Memory B cell (primary cell): ENCODE measurements around the gene RPS6KA1.

Experiments
- ATAC-seq: fragments of 150-1000 bp; cut with Tn5 transposase; 2 replicates; pipeline ENCODE4 v1.10.0; 2021; ENCODE audit warnings: low read depth, mild to moderate bottlenecking, moderate library complexity
- DNase-seq, 2 donors: peaks; one replicate each; pipeline ENCODE4 v3.0.0; 2022; ENCODE audit warnings: low spot score in 2 of 2
- H3K27ac Mint-ChIP-seq: one replicate; pipeline ENCODE4 v1.8.0; 2022; ENCODE audit warnings: mild to moderate bottlenecking, moderate library complexity, mixed read lengths
- H3K27me3 Mint-ChIP-seq: one replicate; pipeline ENCODE4 v1.8.0; 2022; ENCODE audit warnings: mixed read lengths
- H3K36me3 Mint-ChIP-seq: one replicate; pipeline ENCODE4 v1.8.0; 2022; ENCODE audit warnings: mild to moderate bottlenecking, mixed read lengths
- H3K4me1 Mint-ChIP-seq: one replicate; pipeline ENCODE4 v1.8.0; 2022; ENCODE audit warnings: mixed read lengths
- H3K4me3 Mint-ChIP-seq: one replicate; pipeline ENCODE4 v1.8.0; 2022; ENCODE audit warnings: mild to moderate bottlenecking, moderate library complexity, mixed read lengths
- H3K9me3 Mint-ChIP-seq: one replicate; pipeline ENCODE4 v1.8.0; 2022; ENCODE audit warnings: mixed read lengths

RPS6KA1 gene

GRCh38 chr1:26538480-26539412 lies 9.2 kb downstream of the RPS6KA1 start:
- H3K36me3 Mint-ChIP-seq: no peaks in the 10 kb centered on the region
- no peaks in the 10 kb centered on the region for H3K27me3 Mint-ChIP-seq
- peak overlapping the region; percentile 65 for H3K4me3 Mint-ChIP-seq
- H3K4me1 Mint-ChIP-seq: peaks cover 61% of the 10 kb centered on the region
- ATAC-seq (no peak), DNase-seq (no peak)
- no peaks in the 10 kb centered on the region for H3K9me3 Mint-ChIP-seq
- peak overlapping the region; percentile 79 for H3K27ac Mint-ChIP-seq

GRCh38 chr1:26539722-26540121 lies 10.2 kb downstream of the RPS6KA1 start:
- H3K9me3 Mint-ChIP-seq: no peaks in the 10 kb centered on the region
- H3K27me3 Mint-ChIP-seq: no peaks in the 10 kb centered on the region
- H3K4me3 Mint-ChIP-seq: no peak overlapping the region
- peaks cover 64% of the 10 kb centered on the region for H3K4me1 Mint-ChIP-seq
- ATAC-seq (no peak), DNase-seq (no peak)
- H3K36me3 Mint-ChIP-seq: no peaks in the 10 kb centered on the region
- H3K27ac Mint-ChIP-seq: no peak overlapping the region

GRCh38 chr1:26540351-26540750 lies 10.8 kb downstream of the RPS6KA1 start:
- peak overlapping the region; percentile 33 for H3K4me3 Mint-ChIP-seq
- peak overlapping the region; percentile 83 for H3K27ac Mint-ChIP-seq
- H3K4me1 Mint-ChIP-seq: peaks cover 62% of the 10 kb centered on the region
- DNase-seq: no peak
- ATAC-seq: no peak
- no peaks in the 10 kb centered on the region for H3K27me3 Mint-ChIP-seq
- no peaks in the 10 kb centered on the region for H3K36me3 Mint-ChIP-seq
- no peaks in the 10 kb centered on the region for H3K9me3 Mint-ChIP-seq

DNA sequence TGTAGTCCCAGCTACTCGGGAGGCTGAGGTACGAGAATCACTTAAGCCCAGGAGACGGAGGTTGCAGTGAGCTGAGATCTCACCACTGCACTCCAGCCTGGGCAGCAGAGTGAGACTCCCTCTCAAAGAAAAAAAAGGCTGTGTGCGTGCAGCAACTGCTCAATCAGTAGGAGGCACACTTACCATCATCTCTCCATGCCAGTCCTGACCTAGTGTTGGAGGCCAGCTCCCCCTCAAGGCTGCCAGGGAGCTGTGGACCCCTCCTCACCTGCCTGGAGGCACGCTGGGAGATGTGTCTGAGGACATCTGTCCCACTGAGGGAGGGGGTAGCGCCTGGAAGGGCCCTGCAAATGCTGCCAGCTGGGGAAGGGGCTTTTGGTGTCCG lies 11.9 kb downstream of the RPS6KA1 start:
- H3K4me3 Mint-ChIP-seq: peak overlapping the region; percentile 83
- no peaks in the 10 kb centered on the region for H3K36me3 Mint-ChIP-seq
- H3K4me1 Mint-ChIP-seq: peaks cover 67% of the 10 kb centered on the region
- peak overlapping the region; percentile 90 for H3K27ac Mint-ChIP-seq
- no peaks in the 10 kb centered on the region for H3K9me3 Mint-ChIP-seq
- DNase-seq (no peak), ATAC-seq (no peak)
- H3K27me3 Mint-ChIP-seq: no peaks in the 10 kb centered on the region

DNA sequence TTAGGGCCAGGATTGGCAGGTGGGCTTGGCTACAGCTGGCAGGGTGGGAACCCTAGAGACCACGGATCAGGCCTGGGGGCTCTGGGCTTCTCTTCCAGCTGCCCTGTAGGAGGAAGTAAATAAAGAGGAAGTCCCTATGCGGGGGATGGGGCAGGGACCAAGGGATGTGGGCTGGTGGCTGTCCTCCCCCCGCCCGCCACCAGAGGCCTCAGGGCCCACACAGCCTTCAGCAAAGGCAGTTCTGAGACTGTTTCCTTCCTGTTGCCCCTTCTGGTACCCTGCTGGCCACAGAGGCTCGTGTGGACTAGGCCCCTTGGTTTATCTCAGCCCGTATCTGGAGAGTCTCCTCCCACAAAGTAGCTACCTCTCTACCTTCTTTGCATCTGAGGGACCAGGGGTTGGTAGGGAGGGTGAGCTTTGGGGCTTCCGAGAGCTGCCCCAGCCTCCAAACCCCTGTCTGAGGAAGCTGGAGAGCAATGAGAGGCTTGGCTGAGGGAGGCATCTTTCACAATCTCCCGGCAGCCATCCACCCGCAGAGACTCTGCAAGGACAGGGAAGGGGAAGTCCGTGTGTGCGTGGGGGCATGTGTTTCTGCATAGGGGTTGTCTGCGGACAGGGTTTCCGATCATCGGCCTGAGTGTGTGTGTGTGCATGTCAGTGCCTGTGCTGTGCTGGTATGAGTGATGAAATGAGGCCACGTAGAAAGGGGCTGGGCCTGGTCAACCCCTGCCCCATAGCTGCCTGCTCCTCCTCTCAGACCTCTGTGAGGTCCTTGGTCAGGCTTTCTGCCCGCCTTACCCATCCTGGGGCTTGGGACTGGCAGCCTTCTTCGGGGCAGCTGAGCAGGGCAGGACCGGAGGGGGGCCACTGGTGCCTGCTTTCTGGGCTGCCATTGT lies 12.5 kb downstream of the RPS6KA1 start:
- peaks cover 71% of the 10 kb centered on the region for H3K4me1 Mint-ChIP-seq
- DNase-seq (peak; percentile 76 to 82), ATAC-seq (peak; percentile 68)
- peak overlapping the region; percentile 83 for H3K4me3 Mint-ChIP-seq
- H3K27me3 Mint-ChIP-seq: no peaks in the 10 kb centered on the region
- H3K9me3 Mint-ChIP-seq: no peaks in the 10 kb centered on the region
- peak overlapping the region; percentile 90 for H3K27ac Mint-ChIP-seq
- no peaks in the 10 kb centered on the region for H3K36me3 Mint-ChIP-seq

DNA sequence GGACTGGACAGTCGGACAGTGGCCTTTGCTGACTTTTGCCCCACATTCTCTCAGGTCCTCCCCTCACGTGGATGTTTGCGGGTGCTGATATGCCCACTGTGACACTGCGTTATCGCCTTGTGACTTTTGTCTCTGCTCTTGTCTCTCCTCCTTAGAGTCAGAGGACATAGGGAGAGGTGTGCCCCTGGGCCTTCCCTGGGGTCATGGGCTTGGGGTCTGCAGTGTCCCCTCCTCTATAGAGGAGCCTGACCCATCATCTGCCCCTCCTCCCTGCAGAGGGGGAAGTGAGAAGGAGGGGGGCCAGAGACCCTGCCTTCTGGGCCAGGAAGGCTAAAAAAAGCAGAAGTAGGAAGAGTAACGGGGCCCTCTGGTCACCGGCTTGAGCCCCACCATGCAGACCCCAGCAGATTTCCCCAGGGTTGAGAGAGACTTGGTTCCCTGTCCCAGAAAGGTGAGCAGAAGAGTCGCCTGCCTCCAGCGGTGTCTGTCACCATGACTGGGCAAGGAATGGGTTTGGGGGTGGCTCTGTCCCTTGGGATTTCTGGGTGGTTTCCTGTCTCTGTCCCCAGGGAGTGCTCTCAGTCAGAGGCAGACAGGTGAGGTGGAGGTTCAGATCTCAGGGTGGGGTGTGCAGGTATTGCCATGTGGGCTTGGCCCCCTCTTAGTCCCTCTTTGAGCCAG lies 13.3 kb downstream of the RPS6KA1 start:
- H3K27ac Mint-ChIP-seq: peak overlapping the region; percentile 90

DNA sequence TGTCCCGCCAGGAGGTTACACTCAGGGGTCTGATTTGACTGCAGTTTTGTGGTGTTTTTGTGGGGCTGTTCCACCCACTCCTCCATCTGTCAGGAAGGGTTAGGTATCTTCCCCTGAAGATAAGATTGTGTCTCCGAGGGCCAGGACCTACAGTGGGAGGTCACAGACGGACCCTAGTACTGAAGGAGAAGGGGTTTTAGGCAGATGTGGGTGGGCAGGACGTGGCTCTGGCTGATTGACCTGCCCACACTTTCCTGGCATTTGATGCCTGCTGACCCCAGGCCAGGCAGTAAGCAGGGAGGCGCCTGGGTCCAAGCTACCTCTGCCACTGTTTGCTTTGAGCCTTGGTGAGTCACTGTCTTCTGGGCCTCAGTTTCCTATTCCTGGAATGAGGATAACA lies 13.9 kb downstream of the RPS6KA1 start:
- peak overlapping the region; percentile 83 for H3K4me3 Mint-ChIP-seq
- H3K27me3 Mint-ChIP-seq: no peaks in the 10 kb centered on the region
- DNase-seq: no peak
- H3K27ac Mint-ChIP-seq: peak overlapping the region; percentile 90
- peaks cover 70% of the 10 kb centered on the region for H3K4me1 Mint-ChIP-seq
- H3K36me3 Mint-ChIP-seq: peaks cover 10% of the 10 kb centered on the region
- H3K9me3 Mint-ChIP-seq: no peaks in the 10 kb centered on the region
- no peak for ATAC-seq

More for the DNA sequence above, 13.3 kb downstream of the RPS6KA1 start:
- ATAC-seq: peak; percentile 37
- H3K4me1 Mint-ChIP-seq: peaks cover 71% of the 10 kb centered on the region
- peaks cover 6% of the 10 kb centered on the region for H3K36me3 Mint-ChIP-seq
- H3K27me3 Mint-ChIP-seq: no peaks in the 10 kb centered on the region
- H3K9me3 Mint-ChIP-seq: no peaks in the 10 kb centered on the region
- peak overlapping the region; percentile 83 for H3K4me3 Mint-ChIP-seq
- DNase-seq: peak; percentile 69 to 79

DNA sequence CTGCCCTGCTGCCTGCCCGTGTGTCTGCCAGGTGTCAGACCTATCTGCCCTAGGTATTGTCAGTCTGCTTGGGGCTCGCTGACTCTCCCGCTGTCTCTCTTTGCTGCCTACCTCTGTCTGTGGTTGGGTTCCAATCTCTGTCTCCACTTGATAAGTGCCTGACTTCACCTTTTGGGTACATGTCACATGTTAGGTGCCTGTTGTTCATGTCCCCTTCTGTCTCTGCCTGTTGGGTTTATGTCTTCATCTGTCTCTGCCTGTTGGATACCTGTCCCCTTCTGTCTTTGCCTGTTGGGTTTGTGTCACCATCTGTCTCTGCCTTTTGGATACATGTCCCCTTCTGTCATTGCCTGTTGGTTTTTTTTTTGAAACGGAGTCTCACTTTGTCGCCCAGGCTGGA lies 14.6 kb downstream of the RPS6KA1 start:
- DNase-seq (no peak), ATAC-seq (no peak)
- H3K36me3 Mint-ChIP-seq: peaks cover 14% of the 10 kb centered on the region
- peaks cover 68% of the 10 kb centered on the region for H3K4me1 Mint-ChIP-seq
- H3K27me3 Mint-ChIP-seq: no peaks in the 10 kb centered on the region
- H3K27ac Mint-ChIP-seq: peak overlapping the region; percentile 90
- H3K9me3 Mint-ChIP-seq: no peaks in the 10 kb centered on the region
- peak overlapping the region; percentile 35 for H3K4me3 Mint-ChIP-seq

DNA sequence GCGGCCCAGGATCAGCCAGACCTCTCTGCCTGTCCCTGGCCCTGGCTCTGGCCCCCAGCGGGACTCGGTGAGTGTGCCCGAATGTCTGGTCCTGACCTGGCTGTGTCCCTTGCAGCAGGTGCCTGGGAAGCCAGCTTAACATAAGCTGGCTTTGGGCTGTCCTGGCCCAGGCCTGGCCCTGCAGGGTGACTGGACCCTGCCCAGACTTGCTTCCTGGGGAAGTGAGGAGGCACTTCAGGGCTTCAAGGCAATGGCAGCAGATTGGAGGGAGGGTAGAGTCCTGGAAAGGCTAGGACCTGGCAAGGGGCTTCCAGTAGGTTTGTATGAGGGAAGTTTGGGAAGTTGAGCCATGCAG lies 16.4 kb downstream of the RPS6KA1 start:
- Mint-ChIP-seq H3K27ac (peak overlapping the region; percentile 90), H3K9me3 (no peaks in the 10 kb centered on the region), H3K4me3 (peak overlapping the region; percentile 89), H3K36me3 (peaks cover 16% of the 10 kb centered on the region), H3K27me3 (no peaks in the 10 kb centered on the region), H3K4me1 (peaks cover 57% of the 10 kb centered on the region)
- ATAC-seq (no peak), DNase-seq (no peak)

DNA sequence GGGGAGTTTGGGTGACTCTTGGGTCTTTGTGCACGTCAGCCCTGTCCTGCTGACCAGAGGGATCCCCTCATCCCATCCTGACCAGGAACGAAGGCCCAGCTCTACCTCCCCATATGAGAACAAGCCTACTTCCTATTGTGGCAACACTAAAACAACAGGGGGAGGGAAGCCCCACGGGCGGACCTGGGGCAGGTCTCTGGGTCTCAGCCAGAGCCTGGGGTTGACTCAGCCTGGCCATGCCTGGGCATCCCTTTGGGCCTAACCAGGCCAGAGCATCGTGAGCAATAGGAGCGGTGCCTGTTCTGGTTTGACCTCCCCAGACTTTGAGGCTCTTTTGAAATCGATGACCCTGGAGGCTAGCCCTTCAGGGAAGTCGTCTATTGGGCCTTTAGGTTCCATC lies 16.8 kb downstream of the RPS6KA1 start:
- peaks cover 20% of the 10 kb centered on the region for H3K36me3 Mint-ChIP-seq
- H3K27ac Mint-ChIP-seq: peak overlapping the region; percentile 90
- ATAC-seq: no peak
- peaks cover 57% of the 10 kb centered on the region for H3K4me1 Mint-ChIP-seq
- no peaks in the 10 kb centered on the region for H3K27me3 Mint-ChIP-seq
- DNase-seq: no peak
- no peaks in the 10 kb centered on the region for H3K9me3 Mint-ChIP-seq
- peak overlapping the region; percentile 89 for H3K4me3 Mint-ChIP-seq

GRCh38 chr1:26546819-26547218 lies 17.3 kb downstream of the RPS6KA1 start:
- DNase-seq (no peak), ATAC-seq (no peak)
- Mint-ChIP-seq H3K4me1 (peaks cover 53% of the 10 kb centered on the region), H3K4me3 (peak overlapping the region; percentile 89), H3K9me3 (no peaks in the 10 kb centered on the region), H3K36me3 (peaks cover 22% of the 10 kb centered on the region), H3K27me3 (no peaks in the 10 kb centered on the region), H3K27ac (peak overlapping the region; percentile 90)

DNA sequence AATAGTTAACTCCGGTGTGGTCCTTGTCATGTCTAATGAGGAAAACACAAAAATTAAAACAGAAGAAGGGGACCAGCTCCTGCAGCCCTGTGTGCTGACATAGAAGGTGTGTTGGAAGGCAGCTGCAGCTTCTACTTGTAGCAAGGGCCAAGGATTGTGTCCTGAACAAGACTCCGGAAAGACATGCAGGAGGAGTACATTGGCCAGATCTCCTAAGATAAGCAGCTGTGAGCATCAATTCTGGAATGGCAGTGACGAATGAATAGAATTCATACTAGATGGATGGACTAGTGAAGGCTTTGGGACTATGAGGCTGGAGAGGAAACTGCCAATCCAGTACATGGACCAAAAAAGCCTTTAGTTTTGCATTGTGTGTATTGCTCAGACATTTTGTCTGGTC lies 19.3 kb downstream of the RPS6KA1 start:
- Mint-ChIP-seq H3K9me3 (no peaks in the 10 kb centered on the region), H3K27ac (peak overlapping the region; percentile 45), H3K4me3 (peak overlapping the region; percentile 24), H3K36me3 (peaks cover 24% of the 10 kb centered on the region), H3K27me3 (no peaks in the 10 kb centered on the region), H3K4me1 (peaks cover 38% of the 10 kb centered on the region)
- ATAC-seq (no peak), DNase-seq (no peak)

DNA sequence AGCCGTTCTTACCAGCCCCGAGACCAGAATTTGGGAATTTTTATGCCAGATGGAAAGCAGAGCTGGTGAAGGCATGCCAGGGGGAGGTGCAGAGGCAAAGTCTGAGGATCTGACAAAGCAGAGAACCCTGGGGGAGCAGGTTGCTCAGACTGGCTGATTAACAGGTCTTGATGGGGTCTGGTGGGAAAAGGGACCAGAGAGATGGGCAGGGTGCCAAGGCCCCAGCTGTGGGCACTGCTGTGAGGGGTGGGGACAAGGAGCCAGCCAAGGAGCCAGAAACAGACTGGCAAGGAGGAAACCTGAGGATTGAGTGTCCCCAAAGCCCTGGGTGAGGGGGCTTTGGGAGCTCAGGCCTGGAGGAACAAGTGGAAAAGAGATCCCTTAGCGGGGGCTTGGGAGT lies 21.4 kb downstream of the RPS6KA1 start:
- no peaks in the 10 kb centered on the region for H3K27me3 Mint-ChIP-seq
- no peaks in the 10 kb centered on the region for H3K9me3 Mint-ChIP-seq
- H3K27ac Mint-ChIP-seq: no peak overlapping the region
- ATAC-seq (no peak), DNase-seq (no peak)
- H3K4me3 Mint-ChIP-seq: no peak overlapping the region
- peaks cover 26% of the 10 kb centered on the region for H3K4me1 Mint-ChIP-seq
- peaks cover 32% of the 10 kb centered on the region for H3K36me3 Mint-ChIP-seq

DNA sequence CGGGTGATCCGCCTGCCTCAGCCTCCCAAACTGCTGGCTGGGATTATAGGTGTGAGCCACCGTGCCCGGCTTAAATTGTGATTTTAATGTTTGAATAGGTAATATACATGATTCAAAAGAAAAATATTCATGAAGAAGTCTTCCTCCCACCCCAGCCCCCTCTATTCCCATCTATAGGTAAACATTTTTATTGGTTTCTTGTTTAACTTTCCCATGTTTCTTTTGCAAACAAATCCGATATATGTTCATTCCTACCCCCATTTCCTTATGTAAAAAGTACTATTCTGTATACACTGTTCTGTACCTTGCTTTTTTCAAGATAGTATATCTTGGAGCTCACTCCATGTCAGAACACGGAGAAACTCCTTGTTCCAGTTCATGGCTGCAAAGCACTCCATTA lies 23.2 kb downstream of the RPS6KA1 start:
- peaks cover 13% of the 10 kb centered on the region for H3K4me1 Mint-ChIP-seq
- no peak overlapping the region for H3K27ac Mint-ChIP-seq
- H3K27me3 Mint-ChIP-seq: no peaks in the 10 kb centered on the region
- H3K4me3 Mint-ChIP-seq: no peak overlapping the region
- peaks cover 31% of the 10 kb centered on the region for H3K36me3 Mint-ChIP-seq
- no peak for ATAC-seq
- H3K9me3 Mint-ChIP-seq: no peaks in the 10 kb centered on the region
- no peak for DNase-seq
